DMS114 treated with DMSO at 0.1 percent for 48 hours (cell line): ENCODE measurements around the gene RAB11A.

ENCODE experiments used
- DNase-seq: peaks from one replicate; lab custom pipeline; 2025; ENCODE audit not compliant: unreplicated experiment; lab: John Stamatoyannopoulos, UW

Gene RAB11A

DNA sequence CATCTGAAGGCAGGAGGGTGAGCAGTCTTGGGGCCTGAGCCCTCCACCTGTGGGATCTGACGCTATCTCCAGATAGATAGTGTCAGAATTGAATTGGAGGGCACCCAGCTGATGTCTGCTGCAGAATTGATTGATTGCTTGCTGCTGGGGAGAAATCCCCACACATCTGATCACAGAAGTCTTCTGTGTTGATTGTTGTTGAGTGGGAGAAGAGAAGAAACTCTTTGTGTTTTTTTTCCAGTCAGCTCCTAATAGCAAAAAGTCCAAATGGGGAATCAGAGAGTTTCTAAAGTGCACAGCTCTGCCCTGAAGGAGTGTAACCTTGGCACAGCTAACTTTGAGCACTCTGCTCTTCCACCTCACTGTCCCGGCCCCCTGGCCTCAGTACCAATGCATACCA, 66.1 kb downstream of the RAB11A start:
- DNase-seq = no peak

- no peak for DNase-seq
Measured at GRCh38 chr15:65936282-65936681, 67.0 kb downstream of the RAB11A start.

DNA sequence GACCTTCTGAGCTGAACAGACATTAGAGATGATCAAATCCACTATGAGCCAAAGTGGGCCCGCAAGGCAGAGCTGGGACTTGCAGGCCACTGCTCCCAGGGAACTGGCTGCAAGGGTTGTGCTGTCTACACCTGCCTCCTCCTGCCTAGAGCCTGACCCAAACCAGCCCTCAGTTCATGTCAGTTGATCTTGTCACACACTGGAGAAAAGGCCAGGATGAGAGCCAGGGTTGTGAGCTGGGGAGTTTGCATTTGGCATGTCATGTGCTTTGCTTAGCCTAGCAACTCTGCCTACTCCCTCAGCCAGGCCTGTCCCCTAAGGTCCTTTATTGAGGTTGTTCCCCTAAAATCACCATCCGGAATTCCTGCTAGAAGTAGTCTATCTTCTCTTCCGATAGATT, 67.8 kb downstream of the RAB11A start:
- no peak for DNase-seq

- no peak for DNase-seq
Measured at GRCh38 chr15:65937476-65937875, 68.2 kb downstream of the RAB11A start.

GRCh38 chr15:65938604-65939003, 69.3 kb downstream of the RAB11A start:
- DNase-seq = no peak

GRCh38 chr15:65939901-65940617, 70.8 kb downstream of the RAB11A start:
- no peak for DNase-seq

DNA sequence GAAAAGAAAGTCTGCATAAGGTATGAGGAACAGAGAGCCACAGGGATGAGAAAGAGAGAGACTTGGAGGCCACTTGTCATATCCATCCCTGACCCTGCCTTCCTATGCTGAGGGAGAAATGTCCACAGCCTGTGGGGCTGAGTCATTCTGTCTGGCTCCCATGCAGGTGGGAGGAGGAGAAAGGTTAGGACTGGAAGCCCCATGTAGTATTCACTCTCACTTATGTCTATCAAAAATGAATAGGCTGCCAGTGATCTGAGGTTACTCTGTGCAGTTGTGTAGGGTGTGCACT, 71.3 kb downstream of the RAB11A start:
- no peak for DNase-seq
